Stimulated activated CD4-positive, alpha-beta T cell treated with anti-CD3 and anti-CD28 coated beads, Interleukin-1b, Interleukin-23, amount 100 ng/mL, for 4 hours (primary cell): ENCODE results near the gene UPK3A.
"Not testable (repeated sequence)": the region's sequence is repeated elsewhere in the genome, so short reads cannot be mapped to it uniquely, and the experiment has no call there.

Experiments
- DNase-seq, 2 donors: peaks; one replicate each; pipeline ENCODE4 v3.0.0-alpha.2; 2020; ENCODE audit warnings: low read depth in 2 of 2

Gene UPK3A

DNA sequence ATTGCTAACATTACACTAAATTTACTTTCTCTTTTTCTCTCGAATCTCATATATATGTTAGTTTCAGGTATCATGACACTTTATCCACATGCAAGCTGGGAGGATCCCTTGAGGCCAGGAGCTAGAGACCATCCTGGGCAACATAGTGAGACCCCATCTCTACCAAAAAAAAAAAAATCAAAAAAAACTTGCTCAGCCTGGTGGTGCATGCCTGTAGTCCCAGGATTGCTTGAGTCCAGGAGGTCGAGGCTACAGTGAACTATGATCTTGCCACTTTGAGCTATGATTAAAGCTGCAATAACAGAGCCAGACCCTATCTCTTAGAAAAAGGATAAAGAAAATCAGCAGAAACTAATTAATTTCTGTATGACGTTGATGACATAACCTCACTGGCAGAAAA lies 3.7 kb upstream of the UPK3A start:
- no peak for DNase-seq

DNA sequence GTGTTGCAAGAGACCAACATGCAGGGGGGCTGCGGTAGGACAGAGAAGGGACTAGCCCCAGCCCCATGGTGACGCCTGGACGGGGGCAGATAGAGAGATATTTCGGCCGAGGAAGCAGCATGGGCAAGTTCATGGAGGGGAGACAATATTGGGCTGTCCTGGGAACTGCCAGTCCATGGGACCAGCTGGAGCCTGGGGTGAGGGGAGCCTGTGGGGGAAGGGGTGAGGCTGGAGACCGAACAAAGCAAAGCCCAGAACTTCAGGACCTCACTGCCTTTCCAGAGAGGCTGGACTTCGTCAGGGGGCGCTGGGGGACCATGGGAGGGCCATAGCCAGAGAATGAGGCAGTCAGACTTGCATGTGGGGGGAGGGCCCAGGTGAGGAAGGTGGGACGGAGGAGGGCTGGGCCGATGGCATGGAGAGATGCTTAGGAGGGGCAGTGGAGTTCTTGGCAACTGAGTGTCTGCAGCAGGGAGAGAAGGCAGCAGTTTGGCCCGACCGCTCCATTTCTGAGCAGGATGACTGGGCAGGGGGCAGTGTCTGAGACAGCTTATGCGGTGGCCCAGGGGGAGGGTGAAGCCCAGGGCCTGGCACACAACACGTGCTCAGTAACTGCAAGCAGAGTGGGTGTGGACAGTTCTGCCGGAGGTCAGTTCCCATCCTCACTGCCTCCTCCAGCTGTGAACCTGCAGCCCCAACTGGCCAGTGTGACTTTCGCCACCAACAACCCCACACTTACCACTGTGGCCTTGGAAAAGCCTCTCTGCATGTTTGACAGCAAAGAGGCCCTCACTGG lies 712 bp downstream of the UPK3A start:
- no peak for DNase-seq

DNA sequence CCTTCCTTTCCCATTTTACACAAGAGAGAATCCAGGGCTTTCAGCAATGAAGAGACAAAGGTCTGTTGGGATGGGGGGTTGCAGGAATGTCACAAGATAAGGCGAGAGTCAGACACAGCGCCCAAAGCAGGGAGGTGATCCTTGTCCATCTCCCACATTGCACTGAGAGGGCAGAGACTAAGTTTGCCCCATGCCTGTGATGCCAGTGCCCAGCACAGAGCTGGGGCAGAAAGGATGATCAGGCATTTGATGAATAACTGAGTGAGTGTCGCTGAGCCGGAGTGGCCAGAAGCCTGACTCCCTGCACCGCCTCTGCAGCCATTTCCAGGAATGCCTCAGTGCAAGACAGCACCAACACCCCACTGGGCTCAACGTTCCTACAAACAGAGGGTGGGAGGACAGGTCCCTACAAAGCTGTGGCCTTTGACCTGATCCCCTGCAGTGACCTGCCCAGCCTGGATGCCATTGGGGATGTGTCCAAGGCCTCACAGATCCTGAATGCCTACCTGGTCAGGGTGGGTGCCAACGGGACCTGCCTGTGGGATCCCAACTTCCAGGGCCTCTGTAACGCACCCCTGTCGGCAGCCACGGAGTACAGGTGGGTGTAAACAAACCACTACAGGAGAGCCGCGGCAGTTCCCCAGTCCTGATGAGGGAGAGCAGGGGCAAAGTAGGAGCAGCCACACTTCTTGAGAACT lies 2.3 kb downstream of the UPK3A start:
- DNase-seq, result no peak

DNA sequence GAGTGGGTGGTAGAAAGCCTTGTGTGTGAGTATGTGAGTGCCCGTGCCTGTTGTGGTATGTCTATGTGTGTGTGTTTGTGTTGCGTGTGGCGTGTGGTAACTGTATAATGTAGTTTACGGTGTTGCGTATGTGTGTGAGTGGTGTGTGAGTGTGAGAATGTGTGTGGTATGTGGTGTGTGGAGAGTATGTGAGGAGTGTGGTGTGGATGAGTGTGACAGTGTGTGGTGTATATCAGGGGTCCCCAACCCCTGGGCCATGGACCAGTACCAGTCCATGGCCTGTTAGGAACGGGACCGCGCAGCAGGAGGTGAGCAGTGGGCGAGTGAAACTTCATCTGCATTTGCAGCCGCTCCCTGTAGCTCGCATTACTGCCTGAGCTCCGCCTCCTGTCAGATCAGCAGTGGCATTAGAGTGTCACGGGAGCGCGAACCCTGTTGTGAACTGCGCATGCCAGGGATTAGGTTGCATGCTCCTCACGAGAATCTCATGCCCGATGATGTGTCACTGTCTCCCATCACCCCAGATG lies 5.7 kb downstream of the UPK3A start:
- no peak for DNase-seq

DNA sequence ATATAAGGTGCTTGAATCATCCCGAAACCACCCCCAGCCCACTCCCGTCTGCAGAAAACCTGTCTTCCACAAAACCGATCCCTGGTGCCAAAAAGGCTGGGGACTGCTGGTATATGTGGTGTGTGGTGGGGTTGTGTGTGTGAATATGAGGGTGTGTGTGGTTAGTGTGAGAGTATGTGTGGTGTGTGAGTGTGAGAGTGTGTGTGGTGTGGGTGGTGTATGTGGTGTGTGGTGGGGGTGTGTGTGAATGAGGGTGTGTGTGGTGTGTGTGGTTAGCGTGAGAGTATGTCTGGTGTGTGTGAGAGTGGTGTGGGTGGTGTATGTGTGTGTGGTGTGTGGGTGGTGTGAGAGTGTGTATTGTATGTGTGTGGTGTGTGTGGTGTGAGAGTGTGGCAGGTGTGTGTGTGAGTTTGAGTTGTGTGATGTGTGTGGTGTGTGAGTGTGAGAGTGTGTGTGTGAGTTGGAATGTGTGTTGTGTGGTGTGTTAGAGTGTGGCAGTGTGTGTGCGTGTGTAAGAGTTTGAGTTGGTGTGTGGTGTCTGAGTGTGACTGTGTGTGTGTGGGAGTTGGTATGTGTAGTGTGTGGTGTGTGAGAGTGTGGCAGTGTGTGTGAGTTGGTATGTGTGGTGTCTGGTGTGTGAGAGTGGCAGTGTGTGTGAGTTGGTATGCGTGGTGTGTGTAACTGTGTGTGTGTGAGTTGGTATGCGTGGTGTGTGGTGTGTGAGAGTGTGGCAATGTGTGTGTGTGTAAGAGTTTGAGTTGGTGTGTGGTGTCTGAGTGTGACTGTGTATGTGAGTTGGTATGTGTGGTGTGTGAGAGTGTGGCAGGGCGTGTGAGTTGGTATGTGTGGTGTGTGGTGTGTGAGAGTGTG lies 6.5 kb downstream of the UPK3A start:
- no peak for DNase-seq

DNA sequence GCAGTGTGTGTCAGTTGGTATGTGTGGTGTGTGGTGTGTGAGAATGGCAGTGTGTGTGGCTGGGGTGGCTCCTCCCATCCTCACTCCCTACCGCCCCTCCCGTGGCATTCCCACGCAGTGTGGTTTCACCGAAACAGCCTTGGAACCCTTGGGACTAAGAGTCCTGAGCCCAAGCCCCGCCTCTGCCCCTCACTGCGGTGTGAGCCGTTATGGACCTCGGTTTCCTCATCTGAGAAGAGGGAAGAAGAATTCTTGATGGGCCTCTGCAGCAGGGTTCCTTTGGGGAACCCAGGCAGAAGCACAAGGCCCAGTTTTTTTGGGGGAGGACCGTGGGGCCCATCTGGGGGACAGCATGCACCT lies 7.2 kb downstream of the UPK3A start:
- DNase-seq, result no peak

DNA sequence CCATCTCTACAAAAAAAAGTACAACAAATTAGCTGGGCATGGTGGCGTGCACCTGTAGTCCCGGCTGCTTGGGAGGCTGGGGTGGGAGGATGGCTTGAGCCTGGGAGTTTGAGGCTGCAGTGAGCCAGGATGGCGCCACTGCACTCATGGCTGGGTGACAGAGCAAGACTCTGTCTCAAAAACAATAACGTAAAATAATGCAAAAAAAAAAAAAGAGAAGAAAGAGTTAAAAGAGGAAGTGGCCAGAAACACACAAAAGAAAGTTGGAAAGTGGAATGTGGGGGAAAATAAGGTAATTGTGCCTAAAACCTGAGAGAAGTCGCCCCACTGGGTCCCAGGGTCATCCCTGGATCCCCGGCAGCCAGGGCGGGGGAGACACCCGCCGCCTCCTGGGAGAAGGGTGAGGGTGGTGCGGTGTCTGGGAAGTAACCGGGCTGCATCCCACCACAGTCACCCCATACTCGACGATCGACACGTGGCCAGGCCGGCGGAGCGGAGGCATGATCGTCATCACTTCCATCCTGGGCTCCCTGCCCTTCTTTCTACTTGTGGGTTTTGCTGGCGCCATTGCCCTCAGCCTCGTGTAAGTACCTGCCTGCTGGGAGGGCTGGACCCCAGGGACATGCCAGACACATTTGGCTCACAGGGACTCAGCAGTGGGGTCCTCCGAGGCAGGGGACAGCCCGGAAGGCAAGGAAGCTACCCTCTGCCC lies 8.1 kb downstream of the UPK3A start:
- DNase-seq, result no peak

DNA sequence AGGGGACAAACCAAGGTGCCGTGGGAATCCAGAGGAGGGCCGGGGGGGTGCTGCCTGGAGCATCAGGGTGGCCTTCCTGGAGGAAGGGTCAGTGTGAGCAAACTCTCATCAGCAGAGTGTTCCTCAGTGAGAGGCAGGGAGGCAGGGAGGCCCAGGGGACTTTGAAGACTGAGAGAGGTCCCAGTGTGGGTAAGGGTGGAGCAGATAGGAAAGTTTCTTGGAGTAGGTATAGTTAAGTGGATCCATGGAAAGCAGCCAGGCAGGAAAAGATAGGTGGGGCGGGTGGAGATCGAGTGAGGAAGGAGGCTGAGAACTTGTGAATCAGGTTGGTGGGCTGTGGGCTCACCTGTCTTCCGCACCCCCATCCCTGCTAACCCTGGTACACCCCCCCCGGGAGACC lies 9.3 kb downstream of the UPK3A start:
- no peak for DNase-seq

DNA sequence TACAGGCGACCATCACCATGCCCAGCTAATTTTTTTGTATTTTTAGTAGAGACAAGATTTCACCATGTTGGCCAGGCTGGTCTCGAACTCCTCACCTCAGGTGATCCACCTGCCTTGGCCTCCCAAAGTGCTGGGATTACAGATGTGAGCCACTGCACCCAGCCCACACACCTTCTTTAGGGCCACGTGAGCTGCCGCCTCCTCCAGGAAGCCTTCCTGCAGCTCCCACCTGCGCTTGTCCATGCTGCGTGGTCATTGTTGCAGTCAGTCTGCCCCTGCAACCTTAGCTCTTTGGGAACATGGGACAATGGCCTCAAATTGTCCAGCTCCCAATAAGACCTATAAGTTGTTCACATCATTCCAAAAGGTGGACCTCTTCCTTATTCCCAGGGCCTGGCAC lies 10.3 kb downstream of the UPK3A start:
- DNase-seq, result not testable (repeated sequence)

DNA sequence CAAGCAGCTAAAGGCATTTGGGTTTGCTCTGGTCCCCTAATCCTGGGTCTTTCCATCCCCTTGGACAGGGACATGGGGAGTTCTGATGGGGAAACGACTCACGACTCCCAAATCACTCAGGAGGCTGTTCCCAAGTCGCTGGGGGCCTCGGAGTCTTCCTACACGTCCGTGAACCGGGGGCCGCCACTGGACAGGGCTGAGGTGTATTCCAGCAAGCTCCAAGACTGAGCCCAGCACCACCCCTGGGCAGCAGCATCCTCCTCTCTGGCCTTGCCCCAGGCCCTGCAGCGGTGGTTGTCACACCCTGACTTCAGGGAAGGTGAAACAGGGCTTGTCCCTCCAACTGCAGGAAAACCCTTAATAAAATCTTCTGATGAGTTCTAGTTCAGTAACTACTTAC lies 10.7 kb downstream of the UPK3A start:
- no peak for DNase-seq

DNA sequence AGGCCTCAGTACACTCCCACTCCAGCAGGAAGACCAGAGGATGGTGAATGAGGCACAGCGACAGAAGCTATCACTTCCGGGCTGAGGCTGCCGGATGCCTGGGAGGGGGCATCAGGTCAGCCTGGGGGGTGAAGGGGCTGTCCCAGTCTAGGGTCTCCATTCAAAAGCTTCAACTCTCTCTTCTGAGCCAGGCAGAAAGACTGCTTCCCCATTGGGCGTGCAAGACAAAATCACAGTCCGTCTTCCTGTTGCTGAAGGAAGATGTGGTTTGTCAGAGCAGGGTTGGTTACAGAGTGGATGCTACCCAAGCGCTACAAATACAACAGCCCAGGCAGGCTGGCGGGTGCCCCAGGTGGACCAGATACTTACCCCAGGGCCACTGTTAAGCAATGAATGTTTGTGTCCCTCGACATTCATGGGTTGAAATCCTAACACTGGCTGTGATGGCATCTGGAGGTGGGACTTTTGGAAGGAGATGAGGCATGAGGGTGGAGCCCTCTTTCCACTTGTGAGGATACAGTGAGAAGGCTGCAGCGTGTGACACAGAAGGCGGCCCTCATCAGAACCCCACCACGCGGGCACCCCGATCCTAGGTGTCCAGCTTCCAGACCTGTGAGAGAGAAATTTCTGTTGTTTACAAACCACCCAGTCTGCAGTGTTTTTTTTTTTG lies 12.0 kb downstream of the UPK3A start:
- DNase-seq, result no peak

DNA sequence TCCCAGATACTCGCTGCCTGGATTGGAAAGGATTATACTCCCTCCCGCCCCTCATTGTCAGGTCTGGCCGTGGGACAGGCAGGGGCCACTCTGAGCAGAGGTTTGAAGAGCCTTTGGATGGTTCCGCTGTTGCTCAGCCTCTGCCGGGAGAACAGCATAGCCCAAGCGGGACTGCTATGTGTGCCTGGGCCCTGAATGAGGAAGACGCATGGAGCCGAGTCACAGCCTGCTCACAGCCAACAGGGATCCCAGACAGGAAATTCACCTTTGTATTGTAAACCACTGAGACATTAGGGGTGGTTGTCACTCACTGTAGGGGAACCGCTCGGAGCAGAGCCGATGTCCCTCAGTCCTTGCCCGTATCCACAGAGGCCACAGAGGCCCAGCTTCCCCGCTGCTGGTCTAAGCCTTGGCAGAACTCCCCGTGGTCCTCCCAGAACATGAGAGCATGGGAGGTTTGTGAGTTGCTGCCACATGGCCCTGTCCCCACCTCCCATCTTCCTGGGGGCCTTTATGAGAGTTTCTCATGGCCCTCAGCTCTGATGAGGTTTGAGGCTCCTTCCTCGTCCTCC lies 14.3 kb downstream of the UPK3A start:
- no peak for DNase-seq

DNA sequence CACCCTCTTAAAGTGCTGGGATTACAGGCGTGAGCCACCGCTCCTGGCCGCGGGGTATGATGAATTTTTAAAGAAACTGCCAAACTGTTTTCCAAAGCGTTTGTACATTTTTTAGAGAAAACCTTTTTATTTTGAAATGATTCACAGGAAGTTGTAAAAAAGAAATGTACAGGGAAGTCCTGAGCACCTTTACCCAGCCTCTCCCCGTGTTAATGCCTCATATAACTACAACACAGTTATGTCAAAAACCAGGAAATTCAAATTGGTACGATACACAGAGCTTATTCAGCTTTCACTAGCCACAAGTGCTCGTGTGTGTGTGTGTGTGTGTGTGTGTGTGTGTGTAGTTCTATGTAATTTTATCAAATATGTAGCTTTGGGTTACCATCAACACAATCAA lies 18.0 kb downstream of the UPK3A start:
- no peak for DNase-seq

DNA sequence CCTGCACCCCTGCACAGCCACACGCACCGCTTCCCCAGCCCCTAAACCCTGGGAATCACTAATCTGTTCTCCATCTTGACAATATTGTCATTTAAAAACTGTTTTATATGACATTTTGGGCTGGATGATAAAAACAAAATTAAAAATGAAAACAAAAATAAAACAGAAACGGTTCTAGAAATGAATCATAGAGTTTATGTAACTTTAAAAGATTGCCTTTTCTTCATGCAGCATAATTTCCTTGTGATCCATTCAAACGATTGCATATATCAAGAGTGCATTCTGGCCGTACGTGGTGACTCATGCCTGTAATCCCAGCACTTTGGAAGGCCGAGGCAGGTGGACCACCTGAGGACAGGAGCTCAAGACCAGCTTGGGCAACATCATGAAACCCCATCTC lies 18.4 kb downstream of the UPK3A start:
- DNase-seq, result no peak

DNA sequence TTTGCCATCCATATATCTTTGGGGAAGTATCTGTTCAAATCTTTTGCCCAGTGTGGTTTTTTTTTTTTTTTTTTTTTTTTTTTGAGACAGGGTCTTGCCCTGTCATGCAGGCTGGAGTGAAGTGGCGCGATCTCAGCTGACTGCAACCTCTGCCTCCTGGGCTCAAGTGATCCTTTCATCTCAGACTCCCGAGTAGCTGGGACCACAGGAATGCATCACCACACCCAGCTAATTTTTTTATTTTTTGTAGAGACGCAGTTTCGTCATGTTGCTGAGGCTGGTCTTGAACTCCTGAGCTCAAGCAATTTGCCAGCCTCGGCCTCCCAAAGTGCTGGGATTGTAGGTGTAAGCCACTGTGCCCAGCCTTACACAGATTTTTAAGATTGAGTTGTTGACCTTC lies 20.2 kb downstream of the UPK3A start:
- DNase-seq, result no peak

DNA sequence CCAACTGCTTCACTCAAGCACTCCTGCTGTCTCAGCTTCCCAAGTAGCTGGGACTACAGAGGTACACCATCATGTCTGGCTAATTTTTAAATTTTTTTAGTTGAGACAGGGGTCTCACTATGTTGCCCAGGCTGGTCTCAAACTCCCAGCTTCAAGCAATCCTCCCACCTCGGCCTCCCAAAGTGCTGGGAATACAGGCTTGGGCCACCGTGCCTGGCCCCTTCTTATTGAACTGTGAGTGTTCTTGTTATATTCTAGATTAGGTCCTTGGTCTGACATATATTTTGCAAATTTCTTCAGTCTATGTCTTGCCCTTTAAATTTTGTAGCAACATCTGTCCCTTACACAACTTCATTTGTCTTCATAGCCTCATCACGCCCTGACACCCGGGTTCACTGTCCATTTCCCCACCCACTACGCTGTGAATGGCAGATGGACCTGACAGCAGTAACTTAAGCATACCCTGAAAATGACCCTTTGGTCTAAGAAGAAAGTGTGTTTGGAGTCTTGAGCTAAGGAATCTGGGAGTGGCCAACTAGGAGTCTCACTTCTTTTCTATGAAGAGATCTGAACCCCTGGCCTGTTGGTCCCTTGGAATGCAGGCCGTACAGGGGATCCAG lies 20.8 kb downstream of the UPK3A start:
- no peak for DNase-seq

DNA sequence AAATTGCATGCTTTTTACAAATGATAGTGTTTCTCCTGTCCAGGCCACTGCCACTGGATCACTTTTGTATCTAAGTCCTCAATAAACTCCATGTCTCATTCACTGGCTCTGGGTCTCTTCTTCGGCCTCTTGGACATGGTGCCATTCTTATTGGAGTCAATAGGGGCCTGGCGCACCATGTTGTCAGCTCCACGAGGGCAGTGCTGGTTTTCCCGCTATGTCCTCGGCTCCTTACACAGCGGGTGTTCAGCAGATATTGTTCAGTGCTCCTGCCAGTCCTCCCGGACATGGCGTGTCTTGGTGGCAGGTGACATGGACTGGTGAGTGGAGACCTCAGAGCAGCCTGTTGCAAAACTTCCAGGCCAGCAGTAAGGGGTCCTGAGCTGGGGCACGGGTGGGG lies 21.4 kb downstream of the UPK3A start:
- no peak for DNase-seq

DNA sequence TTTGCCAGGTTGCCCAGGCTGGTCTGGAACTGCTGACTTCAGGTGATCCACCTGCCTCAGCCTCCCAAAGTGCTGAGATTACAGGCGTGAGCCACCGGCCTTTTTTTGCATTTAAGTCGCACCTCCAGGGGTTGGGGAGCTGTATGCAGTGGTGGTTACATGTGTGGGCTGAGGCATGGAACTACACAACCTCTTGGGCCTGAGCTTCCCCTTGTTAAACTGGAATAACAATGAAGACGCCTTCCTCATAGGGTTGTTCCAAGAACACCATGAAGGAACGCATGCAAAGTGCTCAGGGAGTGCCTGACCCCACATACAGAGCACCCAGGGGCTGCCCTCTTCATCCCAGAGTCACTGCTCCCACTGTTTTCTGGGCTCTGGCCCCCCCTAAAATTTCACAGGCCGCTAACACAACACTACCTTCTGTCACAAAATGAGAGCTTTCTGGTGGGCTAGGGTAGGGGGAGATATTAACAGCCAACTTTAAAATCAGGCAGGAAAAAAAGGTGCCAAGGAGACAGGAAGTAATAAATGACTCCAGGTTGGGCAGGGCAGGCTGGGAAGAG lies 23.7 kb downstream of the UPK3A start:
- DNase-seq, result no peak

DNA sequence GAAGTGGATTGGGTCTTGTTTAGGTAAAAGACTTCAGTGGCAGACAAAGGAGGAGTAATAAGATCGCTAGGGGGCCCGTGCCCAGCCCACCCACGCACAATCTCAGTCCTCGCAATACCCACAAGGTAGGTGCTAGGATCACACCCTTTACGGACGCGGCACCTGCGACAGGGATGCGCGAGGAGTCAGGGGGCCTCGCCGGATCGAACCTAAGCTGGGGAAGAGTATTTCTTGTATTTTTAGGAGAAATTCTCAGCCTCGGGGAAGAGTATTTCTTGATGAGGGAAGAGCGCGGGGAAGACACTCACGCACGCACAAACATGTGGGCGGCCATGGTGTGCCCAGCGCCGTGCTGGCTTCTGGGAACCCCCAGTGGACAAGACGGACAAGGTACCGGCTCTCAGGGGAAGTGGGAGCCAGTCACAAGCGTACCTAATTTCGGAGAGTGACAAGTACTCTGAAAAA lies 24.2 kb downstream of the UPK3A start:
- DNase-seq, result no peak
